K562 (cell line): Measurements from ENCODE around the gene TRA2B. TPM values are rescaled to one million over a fixed set of nuclear protein-coding genes. Genes with fewer than 3 reads are reported as not detected.

ENCODE experiments used
- polyA plus RNA-seq, 8 experiments: library from polyadenylated mRNA; depleted of rRNA in 4 of 8; stranded (reverse) in 5 of 8; unstranded in 3 of 8; fragments of >200 nt; fragmentation: Nextera tagmentation in 2 of 8; fragmentation: Illumina TruSeq in 1 of 8; extraction: Ambion mirVana in 2 of 8; extraction: Trizol in 1 of 8; gene quantifications; 2 replicates each; pipeline versions ENCODE4 v1.2.1 to v1.2.3, GENCODE V29; 2011 to 2014; ENCODE audit warnings: inconsistent platforms in 1 of 8, missing spikeins in 1 of 8
- total RNA-seq, 7 experiments: library from RNA; depleted of rRNA in 6 of 7; stranded (reverse); fragments of >200 nt in 6 of 7; fragmentation: Illumina TruSeq in 2 of 7; extraction: Trizol in 2 of 7; gene quantifications; 2 replicates each; pipeline versions ENCODE4 v1.2.1 to v1.2.3, GENCODE V29; 2011 to 2021; ENCODE audit warnings: low replicate concordance in 1 of 7

TRA2B gene
- total and polyA plus RNA-seq, 9 of the 15 experiments (the other 6 are each of a cell fraction or from before 2014, with no cell fraction given): 105 to 411 (median 278) TPM

Other genes with a start within 250 kb of the TRA2B start
- gene IGF2BP2, start 113.0 kb downstream of the TRA2B start, total RNA-seq (2014; rRNA removed): 39.4 and 39.8 TPM in 2 replicates
- gene IGF2BP2, start 113.0 kb downstream of the TRA2B start, total RNA-seq (2014; rRNA removed; fragmentation: Illumina TruSeq; extraction: Trizol): 31.9 and 35.7 TPM in 2 replicates
- 30.5 and 32.3 TPM in 2 replicates for gene IGF2BP2, start 113.0 kb downstream of the TRA2B start, total RNA-seq (2015; rRNA removed; fragmentation: Illumina TruSeq; extraction: Trizol)
- 57.3 and 59.6 TPM in 2 replicates for gene IGF2BP2, start 113.0 kb downstream of the TRA2B start, total RNA-seq (2021)
- gene IGF2BP2, start 113.0 kb downstream of the TRA2B start, polyA plus RNA-seq (2011; rRNA removed): 3.4 and 5.2 TPM in 2 replicates
- gene IGF2BP2, start 113.0 kb downstream of the TRA2B start, polyA plus RNA-seq (2014; fragmentation: Illumina TruSeq; extraction: Trizol): 50.0 and 58.5 TPM in 2 replicates
- gene IGF2BP2, start 113.0 kb downstream of the TRA2B start, polyA plus RNA-seq (2014; fragmentation: Nextera tagmentation; extraction: Ambion mirVana): 1 to 10 TPM; 3.2 to 3.5 TPM
- 21.1 and 27.7 TPM in 2 replicates for gene IGF2BP2, start 113.0 kb downstream of the TRA2B start, polyA plus RNA-seq (2014; rRNA removed)
- 18.4 and 18.8 TPM in 2 replicates for gene ETV5, start 171.1 kb upstream of the TRA2B start, total RNA-seq (2014; rRNA removed)
- gene ETV5, start 171.1 kb upstream of the TRA2B start, total RNA-seq (2014; rRNA removed; fragmentation: Illumina TruSeq; extraction: Trizol): 18.2 and 23.6 TPM in 2 replicates
- 9.6 and 9.8 TPM in 2 replicates for gene ETV5, start 171.1 kb upstream of the TRA2B start, total RNA-seq (2015; rRNA removed; fragmentation: Illumina TruSeq; extraction: Trizol)
- 22.2 and 25.9 TPM in 2 replicates for gene ETV5, start 171.1 kb upstream of the TRA2B start, total RNA-seq (2021)
- 9.4 and 18.0 TPM in 2 replicates for gene ETV5, start 171.1 kb upstream of the TRA2B start, polyA plus RNA-seq (2011; rRNA removed)
- gene ETV5, start 171.1 kb upstream of the TRA2B start, polyA plus RNA-seq (2014; fragmentation: Illumina TruSeq; extraction: Trizol): 14.5 and 16.1 TPM in 2 replicates
- 10 to 100 TPM in 1 of 2 experiments, 1 to 10 TPM in 1; 9.2 to 12.6 TPM for gene ETV5, start 171.1 kb upstream of the TRA2B start, polyA plus RNA-seq (2014; fragmentation: Nextera tagmentation; extraction: Ambion mirVana)
- gene ETV5, start 171.1 kb upstream of the TRA2B start, polyA plus RNA-seq (2014; rRNA removed): 13.7 and 15.9 TPM in 2 replicates